Transverse colon (tissue), 4 donors: ENCODE results near the gene CDH22. TPM values are rescaled to one million over a fixed set of nuclear protein-coding genes. Genes with fewer than 3 reads are reported as not detected.

Experiments
- DNase-seq: peaks from one replicate; pipeline ENCODE4 v3.0.0-alpha.2; 2019
- H3K27ac ChIP-seq, 4 donors: fragments of 200-600 bp; sonication (generic); 2 replicates each; pipeline ENCODE4 v1.5.1; 2016 to 2018; ENCODE audit warnings: inconsistent platforms in 4 of 4
- H3K27me3 ChIP-seq: fragments of 200-600 bp; sonication (generic); 2 replicates; pipeline ENCODE4 v1.5.1; 2017; ENCODE audit warnings: inconsistent platforms
- H3K36me3 ChIP-seq, 4 donors: fragments of 200-600 bp; sonication (generic); 2 replicates each; pipeline ENCODE4 v1.5.1; 2017 to 2019; ENCODE audit warnings: inconsistent platforms in 4 of 4
- H3K4me1 ChIP-seq, 4 donors: fragments of 200-600 bp; sonication (generic); 2 replicates each; pipeline ENCODE4 v1.5.1; 2017 to 2020; ENCODE audit warnings: inconsistent platforms in 4 of 4
- H3K4me3 ChIP-seq, 4 donors: fragments of 200-600 bp; sonication (generic); 1 replicate in 1 of 4; 2 replicates in 3 of 4; pipeline versions ENCODE4 v1.5.1 to v1.6.1; 2017 to 2019; ENCODE audit warnings: inconsistent platforms in 4 of 4
- H3K9me3 ChIP-seq, 2 donors: fragments of 200-600 bp; sonication (generic); 2 replicates each; pipeline ENCODE4 v1.5.1; 2017 to 2019; ENCODE audit warnings: inconsistent platforms in 2 of 2
- CTCF ChIP-seq, 5 experiments: fragments of 200-600 bp in 3 of 5; fragments of 450-650 bp in 2 of 5; sonication (generic) in 3 of 5; IDR thresholded peaks; 1 replicate in 2 of 5; 2 replicates in 3 of 5; pipeline ENCODE4 v1.5.1; 2016 to 2017; ENCODE audit warnings: antibody characterized with exemption in 5 of 5, inconsistent platforms in 3 of 5, mild to moderate bottlenecking in 2 of 5, moderate library complexity in 1 of 5
- EP300 ChIP-seq: sonication (generic); formaldehyde crosslinking; IDR thresholded peaks from one replicate; pipeline ENCODE4 v1.6.1; 2017; ENCODE audit warnings: antibody characterized with exemption, low read depth
- POLR2A ChIP-seq: fragments of 450-650 bp; IDR thresholded peaks from one replicate; pipeline ENCODE4 v1.6.1; 2016; ENCODE audit warnings: antibody characterized with exemption, mild to moderate bottlenecking, moderate library complexity
- POLR2AphosphoS5 ChIP-seq, 3 donors: sonication (generic); formaldehyde crosslinking; IDR thresholded peaks; one replicate each; pipeline ENCODE4 v1.6.1; 2016; ENCODE audit warnings: antibody characterized with exemption in 3 of 3
- WGBS, 2 donors: methylation state at CpG; one replicate each; pipeline ENCODE4 v1.1.5; 2018; ENCODE audit warnings: low coverage in 1 of 2; 5-methylcytosine and 5-hydroxymethylcytosine counted together
- in situ Hi-C, 4 donors: fragments of 200-750 bp; cut with MboI; loops; one replicate each; pipeline versions ENCODE4 v1.15.0 to v1.15.1; 2017; ENCODE audit warnings: low sequenced_read_pairs in 3 of 4, low pct_ligation_motif_present in 1 of 4, low pct_unique_long_range_greater_than_20kb in 1 of 4
- intact Hi-C: fragments of 100-400 bp; cut with DNase I; formaldehyde crosslinking; loops from one replicate; pipeline ENCODE4 v1.15.1; 2023; ENCODE audit warnings: low total_unique reads
- total RNA-seq, 4 donors: library from RNA; depleted of rRNA; stranded (reverse); fragments of >200 nt; gene quantifications; one replicate each; pipeline ENCODE4 v1.1.0, GENCODE V29; 2016

Gene CDH22
- total RNA-seq, 4 donors from 2014 or later = not detected

- no peak for TF ChIP-seq POLR2AphosphoS5 (IDR thresholded peaks at IDR 0.05)
- no peak for TF ChIP-seq EP300
- no peak for TF ChIP-seq POLR2A
- no peak for TF ChIP-seq CTCF (IDR thresholded peaks at IDR 0.05)
- H3K9me3 ChIP-seq = no peaks in the 10 kb centered on the region
- peaks cover 0 to 4% (median 0%) of the 10 kb centered on the region in 4 donors for H3K36me3 ChIP-seq
- H3K27me3 ChIP-seq = no peaks in the 10 kb centered on the region
- H3K4me1 ChIP-seq = peaks cover 0 to 15% (median 9%) of the 10 kb centered on the region in 4 donors
- 83% methylated on average over 6 to 7 of the region's 7 CpGs for WGBS, 2 donors
- DNase-seq = no peak
- no peak overlapping the region for H3K27ac ChIP-seq
- in situ Hi-C loops (no loop called here), intact Hi-C loops (no loop called here)
- H3K4me3 ChIP-seq = no peak overlapping the region
Measured at GRCh38 chr20:46355778-46356177, 47.5 kb upstream of the CDH22 start.

- intact Hi-C loops = no loop called here
- H3K27ac ChIP-seq = no peak overlapping the region
- no peaks in the 10 kb centered on the region for H3K9me3 ChIP-seq
- 95% methylated on average over 20 of the region's 20 CpGs; no CpG with 5 or more reads in 1 of the 2 donors for WGBS, 2 donors
- H3K4me3 ChIP-seq = no peak overlapping the region
- in situ Hi-C loops = no loop called here
- TF ChIP-seq POLR2A = no peak
- no peak for TF ChIP-seq EP300
- no peak for TF ChIP-seq CTCF (IDR thresholded peaks at IDR 0.05)
- TF ChIP-seq POLR2AphosphoS5 (IDR thresholded peaks at IDR 0.05) = no peak
- H3K27me3 ChIP-seq = no peaks in the 10 kb centered on the region
- DNase-seq = no peak
- H3K36me3 ChIP-seq = peaks cover 0 to 4% (median 0%) of the 10 kb centered on the region in 4 donors
- H3K4me1 ChIP-seq = peaks cover 0 to 15% (median 9%) of the 10 kb centered on the region in 4 donors
Measured at GRCh38 chr20:46354920-46355654, 46.8 kb upstream of the CDH22 start.

- Histone ChIP-seq H3K27me3 (no peaks in the 10 kb centered on the region), H3K27ac (no peak overlapping the region), H3K4me1 (peaks cover 0 to 20% (median 9%) of the 10 kb centered on the region in 4 donors), H3K9me3 (no peaks in the 10 kb centered on the region), H3K36me3 (peaks cover 0 to 4% (median 0%) of the 10 kb centered on the region in 4 donors), H3K4me3 (no peak overlapping the region)
- in situ Hi-C loops = no loop called here
- DNase-seq = no peak
- TF ChIP-seq POLR2AphosphoS5 (IDR thresholded peaks at IDR 0.05) = no peak
- TF ChIP-seq EP300 = no peak
- TF ChIP-seq CTCF (IDR thresholded peaks at IDR 0.05) = no peak
- TF ChIP-seq POLR2A = no peak
- intact Hi-C loops = no loop called here
- 88% methylated on average over 4 of the region's 4 CpGs; no CpG with 5 or more reads in 1 of the 2 donors for WGBS, 2 donors
Measured at GRCh38 chr20:46354207-46354555, 45.9 kb upstream of the CDH22 start.

GRCh38 chr20:46353500-46354206 lies 45.4 kb upstream of the CDH22 start:
- Histone ChIP-seq H3K27me3 (no peaks in the 10 kb centered on the region), H3K4me1 (peaks cover 0 to 23% (median 11%) of the 10 kb centered on the region in 4 donors), H3K27ac (no peak overlapping the region), H3K4me3 (no peak overlapping the region), H3K9me3 (no peaks in the 10 kb centered on the region), H3K36me3 (peaks cover 0 to 4% (median 0%) of the 10 kb centered on the region in 4 donors)
- in situ Hi-C loops = no loop called here
- no peak for TF ChIP-seq EP300
- no peak for TF ChIP-seq POLR2AphosphoS5 (IDR thresholded peaks at IDR 0.05)
- TF ChIP-seq POLR2A = no peak
- TF ChIP-seq CTCF (IDR thresholded peaks at IDR 0.05) = no peak
- DNase-seq = no peak
- WGBS, 2 donors = 69 to 76% methylated on average over 11 to 14 of the region's 14 CpGs
- intact Hi-C loops = no loop called here
